GM12878 (cell line): ENCODE measurements around the gene CD8B. TPM values are rescaled to one million over a fixed set of nuclear protein-coding genes. Genes with fewer than 3 reads are reported as not detected.

ENCODE experiments used
- ATAC-seq: fragments of 200-7000 bp; cut with Tn5 transposase; 3 replicates; pipeline ENCODE4 v1.9.1; 2020; ENCODE audit warnings: mild to moderate bottlenecking, moderate library complexity
- BruUV-seq: library from RNA; stranded (reverse); fragments of 400-500 nt; replicated peaks from 2 replicates; lab custom pipeline; 2021; lab: Mats Ljungman, UMichigan
- CTCF ChIA-PET: fragments of 300-600 bp; sonication (Branson Sonifier 250); formaldehyde crosslinking; extraction: SDS; loops from one replicate; lab custom pipeline; 2021; ENCODE audit warnings: inconsistent platforms; lab: Yijun Ruan, JAX
- POLR2A ChIA-PET: fragments of 350-600 bp; formaldehyde crosslinking; extraction: SDS; loops from one replicate; lab custom pipeline; 2021; ENCODE audit warnings: inconsistent platforms; lab: Charles Lee
- RAD21 ChIA-PET: fragments of 300-600 bp; sonication (Branson Sonifier 250); formaldehyde crosslinking; loops from one replicate; lab custom pipeline; 2023; ENCODE audit warnings: antibody characterized with exemption; ENCODE audit not compliant: unreplicated experiment; lab: Charles Lee
- SMC1A ChIA-PET: fragments of 300-600 bp; sonication (Branson Sonifier 250); formaldehyde crosslinking; loops from one replicate; lab custom pipeline; 2023; ENCODE audit not compliant: unreplicated experiment, uncharacterized antibody; lab: Charles Lee
- DNase-seq: peaks from one replicate; pipeline ENCODE4 v3.0.0-alpha.2; 2011; ENCODE audit warnings: low read depth, low spot score
- FAIRE-seq: peaks from 3 replicates; lab custom pipeline; 2011; peaks lifted over from hg19 to GRCh38; lab: Jason Lieb, UNC
- H2AFZ ChIP-seq: 2 replicates; pipeline ENCODE4 v1.6.0; 2011; ENCODE audit warnings: low read depth, low read length, control low read depth; ENCODE audit not compliant: control insufficient read depth
- H3K27ac ChIP-seq: 2 replicates; pipeline ENCODE4 v1.5.1; 2011; ENCODE audit warnings: control low read depth; ENCODE audit not compliant: control insufficient read depth, insufficient read depth
- H3K27me3 ChIP-seq, 2 experiments: replicated peaks in 1 of 2; 2 replicates each; pipeline versions ENCODE4 v1.6.0 to v1.6.1; 2011; ENCODE audit warnings: low read length in 1 of 2; ENCODE audit not compliant: control insufficient read depth in 2 of 2, insufficient read depth in 2 of 2
- H3K36me3 ChIP-seq, 2 experiments: 2 replicates each; pipeline ENCODE4 v1.5.1; 2011; ENCODE audit warnings: low read length in 1 of 2; ENCODE audit not compliant: control insufficient read depth in 2 of 2, insufficient read depth in 2 of 2
- H3K4me1 ChIP-seq: 2 replicates; pipeline ENCODE4 v1.6.1; 2011; ENCODE audit warnings: mild to moderate bottlenecking, low read length, moderate library complexity, mixed read lengths; ENCODE audit not compliant: control insufficient read depth, insufficient read depth
- H3K4me2 ChIP-seq: 2 replicates; pipeline ENCODE4 v1.6.0; 2011; ENCODE audit warnings: control low read depth; ENCODE audit not compliant: control insufficient read depth, insufficient read depth
- H3K4me3 ChIP-seq: fragments of 200-600 bp; sonication (generic); 2 replicates; pipeline ENCODE4 v1.5.1; 2016
- H3K79me2 ChIP-seq: 2 replicates; pipeline ENCODE4 v1.6.0; 2011; ENCODE audit warnings: low read length; ENCODE audit not compliant: control insufficient read depth, insufficient read depth
- H3K9ac ChIP-seq: 2 replicates; pipeline ENCODE4 v1.8.0; 2011; ENCODE audit warnings: low read length, control low read depth, mixed read lengths; ENCODE audit not compliant: control insufficient read depth, insufficient read depth
- H3K9me3 ChIP-seq: replicated peaks from 3 replicates; pipeline ENCODE4 v1.5.1; 2011; ENCODE audit warnings: mild to moderate bottlenecking, low read length; ENCODE audit not compliant: control insufficient read depth, insufficient read depth
- H4K20me1 ChIP-seq: 2 replicates; pipeline ENCODE4 v1.6.0; 2011; ENCODE audit not compliant: control insufficient read depth, insufficient read depth
- HDAC6 ChIP-seq: fragments of 200-600 bp; sonication (generic); IDR thresholded peaks from one replicate; pipeline ENCODE4 v1.8.0; 2017; ENCODE audit warnings: antibody characterized with exemption; ENCODE audit not compliant: unreplicated experiment
- NBN ChIP-seq: fragments of 450-650 bp; IDR thresholded peaks from 2 replicates; pipeline ENCODE4 v1.6.1; 2016
- SP1 ChIP-seq: IDR thresholded peaks from one replicate; pipeline ENCODE4 v1.6.1; 2011; ENCODE audit warnings: low read depth, low read length
- WGBS: methylation state at CpG from one replicate; pipeline ENCODE4 v1.1.6; 2016; ENCODE audit warnings: low lambda C conversion rate; ENCODE audit not compliant: insufficient replicate concordance, insufficient coverage; ENCODE audit errors: missing lambda C conversion rate; 5-methylcytosine and 5-hydroxymethylcytosine counted together
- in situ Hi-C: fragments of 300-500 bp; cut with MboI; formaldehyde crosslinking; loops from 9 replicates; pipeline ENCODE4 v1.14.3; 2018; ENCODE audit warnings: mixed read lengths
- intact Hi-C: fragments of 100-400 bp; cut with micrococcal nuclease; formaldehyde crosslinking; loops from one replicate; pipeline ENCODE4 v1.14.2; 2022; ENCODE audit not compliant: unreplicated experiment
- polyA plus RNA-seq, 11 experiments: library from polyadenylated mRNA; depleted of rRNA in 4 of 11; unstranded in 6 of 11; stranded (reverse) in 5 of 11; fragments of >200 nt; fragmentation: Nextera tagmentation in 4 of 11; fragmentation: Illumina TruSeq in 1 of 11; extraction: Ambion mirVana in 4 of 11; extraction: Trizol in 1 of 11; gene quantifications; 1 replicate in 1 of 11; 2 replicates in 10 of 11; pipeline versions ENCODE4 v1.2.1 to v1.2.3, GENCODE V29; 2011 to 2016; ENCODE audit warnings: inconsistent platforms in 2 of 11, missing spikeins in 2 of 11, low read depth in 1 of 11
- total RNA-seq, 4 experiments: library from RNA; depleted of rRNA in 3 of 4; stranded (reverse); fragments of >200 nt in 3 of 4; fragmentation: Illumina TruSeq in 1 of 4; extraction: Trizol in 1 of 4; gene quantifications; 2 replicates each; pipeline versions ENCODE4 v1.2.1 to v1.2.3, GENCODE V29; 2013 to 2021
- TF ChIP-seq, protein P1 (sequence below): fragments of 450-650 bp; IDR thresholded peaks from 2 replicates; pipeline ENCODE4 v1.6.1; 2016; ENCODE audit warnings: mild to moderate bottlenecking, moderate library complexity, borderline replicate concordance
- TF ChIP-seq, protein P2 (sequence below): fragments of 450-650 bp; IDR thresholded peaks from 2 replicates; pipeline ENCODE4 v1.6.1; 2016; ENCODE audit warnings: mild to moderate bottlenecking

CD8B gene
- total and polyA plus RNA-seq, 10 of the 15 experiments (the other 5 are each of a cell fraction or from before 2014, with no cell fraction given) = 0.21 TPM; not detected in 9

DNA sequence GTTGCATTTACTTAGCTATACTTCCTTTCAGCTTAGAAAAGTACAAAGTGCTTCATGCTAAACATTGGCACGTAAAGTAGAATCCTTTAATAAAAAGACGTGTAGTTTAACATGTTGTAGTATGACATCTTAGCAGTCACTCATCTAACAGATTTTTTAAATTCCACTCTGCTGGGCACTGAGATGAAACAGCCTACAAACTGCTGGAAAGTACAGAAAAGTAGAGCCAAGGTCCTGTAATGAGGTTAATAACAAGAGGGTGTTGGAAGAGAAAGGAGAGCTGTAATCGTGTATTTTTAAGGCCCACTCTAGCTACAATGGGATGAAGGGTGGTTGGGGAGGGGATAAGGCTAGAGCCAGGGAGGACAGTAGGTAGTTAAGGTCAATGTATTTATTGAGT lies 81.7 kb downstream of the CD8B start:
- in situ Hi-C loops (no loop called here), intact Hi-C loops (no loop called here)
- Histone ChIP-seq H3K79me2 (no peaks in the 10 kb centered on the region), H2AFZ (no peak overlapping the region), H3K27me3 (no peaks in the 10 kb centered on the region), H4K20me1 (no peaks in the 10 kb centered on the region), H3K4me3 (no peak overlapping the region), H3K4me1 (peaks cover 12% of the 10 kb centered on the region), H3K9me3 (no peaks in the 10 kb centered on the region), H3K36me3 (peaks cover 0 to 4% of the 10 kb centered on the region in 2 experiments; a peak in 3 of 4 replicates), H3K27ac (no peak overlapping the region), H3K4me2 (no peak overlapping the region), H3K9ac (no peak overlapping the region)
- no peak for TF ChIP-seq HDAC6
- no peak for TF ChIP-seq NBN
- TF ChIP-seq SP1 = no peak
- TF ChIP-seq, protein P1, sequence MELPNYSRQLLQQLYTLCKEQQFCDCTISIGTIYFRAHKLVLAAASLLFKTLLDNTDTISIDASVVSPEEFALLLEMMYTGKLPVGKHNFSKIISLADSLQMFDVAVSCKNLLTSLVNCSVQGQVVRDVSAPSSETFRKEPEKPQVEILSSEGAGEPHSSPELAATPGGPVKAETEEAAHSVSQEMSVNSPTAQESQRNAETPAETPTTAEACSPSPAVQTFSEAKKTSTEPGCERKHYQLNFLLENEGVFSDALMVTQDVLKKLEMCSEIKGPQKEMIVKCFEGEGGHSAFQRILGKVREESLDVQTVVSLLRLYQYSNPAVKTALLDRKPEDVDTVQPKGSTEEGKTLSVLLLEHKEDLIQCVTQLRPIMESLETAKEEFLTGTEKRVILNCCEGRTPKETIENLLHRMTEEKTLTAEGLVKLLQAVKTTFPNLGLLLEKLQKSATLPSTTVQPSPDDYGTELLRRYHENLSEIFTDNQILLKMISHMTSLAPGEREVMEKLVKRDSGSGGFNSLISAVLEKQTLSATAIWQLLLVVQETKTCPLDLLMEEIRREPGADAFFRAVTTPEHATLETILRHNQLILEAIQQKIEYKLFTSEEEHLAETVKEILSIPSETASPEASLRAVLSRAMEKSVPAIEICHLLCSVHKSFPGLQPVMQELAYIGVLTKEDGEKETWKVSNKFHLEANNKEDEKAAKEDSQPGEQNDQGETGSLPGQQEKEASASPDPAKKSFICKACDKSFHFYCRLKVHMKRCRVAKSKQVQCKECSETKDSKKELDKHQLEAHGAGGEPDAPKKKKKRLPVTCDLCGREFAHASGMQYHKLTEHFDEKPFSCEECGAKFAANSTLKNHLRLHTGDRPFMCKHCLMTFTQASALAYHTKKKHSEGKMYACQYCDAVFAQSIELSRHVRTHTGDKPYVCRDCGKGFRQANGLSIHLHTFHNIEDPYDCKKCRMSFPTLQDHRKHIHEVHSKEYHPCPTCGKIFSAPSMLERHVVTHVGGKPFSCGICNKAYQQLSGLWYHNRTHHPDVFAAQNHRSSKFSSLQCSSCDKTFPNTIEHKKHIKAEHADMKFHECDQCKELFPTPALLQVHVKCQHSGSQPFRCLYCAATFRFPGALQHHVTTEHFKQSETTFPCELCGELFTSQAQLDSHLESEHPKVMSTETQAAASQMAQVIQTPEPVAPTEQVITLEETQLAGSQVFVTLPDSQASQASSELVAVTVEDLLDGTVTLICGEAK = no peak
- TF ChIP-seq, protein P2, sequence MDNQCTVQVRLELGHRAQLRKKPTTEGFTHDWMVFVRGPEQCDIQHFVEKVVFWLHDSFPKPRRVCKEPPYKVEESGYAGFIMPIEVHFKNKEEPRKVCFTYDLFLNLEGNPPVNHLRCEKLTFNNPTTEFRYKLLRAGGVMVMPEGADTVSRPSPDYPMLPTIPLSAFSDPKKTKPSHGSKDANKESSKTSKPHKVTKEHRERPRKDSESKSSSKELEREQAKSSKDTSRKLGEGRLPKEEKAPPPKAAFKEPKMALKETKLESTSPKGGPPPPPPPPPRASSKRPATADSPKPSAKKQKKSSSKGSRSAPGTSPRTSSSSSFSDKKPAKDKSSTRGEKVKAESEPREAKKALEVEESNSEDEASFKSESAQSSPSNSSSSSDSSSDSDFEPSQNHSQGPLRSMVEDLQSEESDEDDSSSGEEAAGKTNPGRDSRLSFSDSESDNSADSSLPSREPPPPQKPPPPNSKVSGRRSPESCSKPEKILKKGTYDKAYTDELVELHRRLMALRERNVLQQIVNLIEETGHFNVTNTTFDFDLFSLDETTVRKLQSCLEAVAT = no peak
- 73% methylated on average over 3 of the region's 3 CpGs for WGBS
- DNase-seq (no peak), ATAC-seq (no peak), FAIRE-seq (no peak)
- CTCF ChIA-PET = interaction anchor here (1.0 to 2.9 kb wide), 3 partner anchors 9 to 15 kb away, joined by 3 to 13 read pairs (median 5); no protein-coding TSS in a partner anchor
- SMC1A ChIA-PET = interaction anchor here (1.4 kb wide), 1 partner anchor 18 kb away, joined by 4 read pairs; no protein-coding TSS in a partner anchor
- BruUV-seq = no TSS peak
- POLR2A ChIA-PET = no interaction called here
- RAD21 ChIA-PET = interaction anchor here (1.3 kb wide), 1 partner anchor 16 kb away, joined by 3 read pairs; no protein-coding TSS in a partner anchor
